PFSK-1 (cell line): ENCODE data around the gene OR2M7.

Experiments
- FOXP2 ChIP-seq: optimal IDR thresholded peaks from 2 replicates; pipeline ENCODE3; 2011; ENCODE audit warnings: borderline replicate concordance, control low read depth, inconsistent platforms; ENCODE audit not compliant: insufficient read depth; ENCODE audit errors: extremely low read length, extremely low read depth
- POLR2AphosphoS5 ChIP-seq: IDR thresholded peaks from 2 replicates; pipeline ENCODE4 v1.6.1; 2012; ENCODE audit warnings: low read depth, mild to moderate bottlenecking, control low read depth, low read length, moderate library complexity
- REST ChIP-seq, 2 experiments: IDR thresholded peaks; 2 replicates each; pipeline versions ENCODE4 v1.6.1 to v1.8.0; 2011 to 2012; ENCODE audit warnings: low read depth in 2 of 2, low read length in 2 of 2, control low read depth in 1 of 2, inconsistent platforms in 1 of 2, mild to moderate bottlenecking in 1 of 2, moderate library complexity in 1 of 2; ENCODE audit not compliant: insufficient read depth in 1 of 2
- SIN3A ChIP-seq: IDR thresholded peaks from 2 replicates; pipeline ENCODE4 v1.6.1; 2012; ENCODE audit warnings: mild to moderate bottlenecking, low read length, moderate library complexity, borderline replicate concordance; ENCODE audit not compliant: insufficient read depth
- TAF1 ChIP-seq: IDR thresholded peaks from 2 replicates; pipeline ENCODE4 v1.6.1; 2012; ENCODE audit warnings: low read length, control low read depth, borderline replicate concordance; ENCODE audit not compliant: insufficient read depth

Gene OR2M7

GRCh38 chr1:248359415-248359814, 35.0 kb upstream of the OR2M7 start:
- TF ChIP-seq FOXP2: no peak
- TF ChIP-seq POLR2AphosphoS5: no peak
- TF ChIP-seq REST (IDR thresholded peaks at IDR 0.05; ENCODE audit: insufficient read depth in 1 of 2, low read depth in 2 of 2, low read length in 2 of 2): no peak
- TF ChIP-seq SIN3A: no peak
- TF ChIP-seq TAF1: no peak

DNA sequence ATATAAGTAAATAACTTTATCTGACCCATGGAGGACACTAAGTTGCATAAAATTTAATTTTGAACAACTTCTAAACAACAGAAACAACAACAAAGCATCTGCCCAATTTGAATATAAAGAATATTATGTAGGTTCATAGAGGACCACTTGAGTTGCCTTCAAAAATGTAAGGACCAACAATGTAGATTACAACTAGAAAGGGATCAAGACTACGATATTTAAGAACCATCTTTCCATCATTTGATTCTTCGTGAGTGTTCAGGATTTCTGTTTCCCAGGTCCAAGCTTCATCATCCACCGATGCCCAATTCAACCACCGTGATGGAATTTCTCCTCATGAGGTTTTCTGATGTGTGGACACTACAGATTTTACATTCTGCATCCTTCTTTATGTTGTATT, 24.1 kb upstream of the OR2M7 start, which contains the start of gene OR14C36:
Gene OR14C36 (plus strand): TSS at position 301 of the 400 bp plus-strand sequence. CDS start 0 bp downstream, at position 301.
- no peak for TF ChIP-seq FOXP2
- TF ChIP-seq POLR2AphosphoS5: no peak
- no peak for TF ChIP-seq SIN3A

- no peak for TF ChIP-seq SIN3A
- no peak for TF ChIP-seq TAF1
- no peak for TF ChIP-seq POLR2AphosphoS5
- no peak for TF ChIP-seq FOXP2
- no peak for TF ChIP-seq REST (IDR thresholded peaks at IDR 0.05; ENCODE audit: insufficient read depth in 1 of 2, low read depth in 2 of 2, low read length in 2 of 2)
Observed at GRCh38 chr1:248343451-248343850, 19.1 kb upstream of the OR2M7 start.

DNA sequence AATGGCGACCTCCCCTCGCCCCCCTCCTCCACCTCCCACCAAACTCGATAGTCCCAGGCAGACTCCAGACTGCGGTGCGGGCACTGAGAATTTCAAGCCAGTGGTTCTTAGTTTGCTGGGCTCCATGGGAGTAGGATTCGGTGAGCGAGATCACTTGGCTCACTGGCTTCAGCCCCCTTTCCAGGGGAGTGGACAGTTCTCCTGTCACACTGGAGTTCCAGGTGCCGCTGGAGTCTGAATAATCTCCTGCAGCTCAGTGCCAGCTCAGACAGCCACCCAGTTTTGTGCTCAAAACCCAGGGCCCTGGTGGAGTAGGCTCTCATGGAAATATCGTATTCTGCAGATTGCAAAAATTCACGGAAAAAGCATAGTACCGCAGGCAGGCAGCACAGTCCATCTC, 7.6 kb downstream of the OR2M7 start:
- TF ChIP-seq TAF1 (no peak), POLR2AphosphoS5 (no peak), REST (IDR thresholded peaks at IDR 0.05; ENCODE audit: insufficient read depth in 1 of 2, low read depth in 2 of 2, low read length in 2 of 2) (no peak), SIN3A (no peak), FOXP2 (no peak)

DNA sequence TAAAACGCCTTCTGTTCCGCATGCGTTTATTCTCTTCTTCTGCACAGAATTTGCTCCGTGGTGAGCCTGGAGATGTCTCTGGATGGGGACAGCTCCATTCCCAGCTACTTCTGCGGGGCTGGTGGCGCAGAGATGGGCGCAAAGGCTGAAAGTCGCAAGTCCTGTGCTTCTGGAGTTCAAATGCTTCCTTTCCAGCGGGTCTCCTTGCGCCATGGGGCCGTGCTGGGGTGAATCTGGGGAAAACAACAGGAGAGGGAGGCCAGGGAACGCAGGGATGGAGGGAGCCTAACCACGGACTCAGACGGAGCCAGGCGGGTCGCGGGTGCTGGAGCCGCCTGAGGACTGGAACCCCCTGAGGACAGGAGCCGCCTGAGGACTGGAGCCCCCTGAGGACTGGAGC, 18.3 kb downstream of the OR2M7 start:
- TF ChIP-seq SIN3A (no peak), FOXP2 (no peak), REST (IDR thresholded peaks at IDR 0.05; ENCODE audit: insufficient read depth in 1 of 2, low read depth in 2 of 2, low read length in 2 of 2) (no peak), TAF1 (no peak), POLR2AphosphoS5 (no peak)
